ENCODE results near the gene HTR3B. TPM values are rescaled to one million over a fixed set of nuclear protein-coding genes. Genes with fewer than 3 reads are reported as not detected.
A peak's percentile ranks its signal among the peaks of the same experiment; 100 is the strongest.

Gene HTR3B
- total RNA-seq (2014; rRNA removed; shearing (Covaris generic); ENCODE audit: low replicate concordance), result not detected in 2 replicates

- in situ Hi-C loops (cut with HindIII; ENCODE audit: low pct_unique_long_range_greater_than_20kb, low sequenced_read_pairs), result no loop called here
- no peak for DNase-seq (ENCODE audit: low read depth)
These were observed at the start of gene HTR3B for GRCh38 chr11:113904379-113905101. TSS of gene HTR3B (plus strand) at chr11:113904796. CDS start at chr11:113904934, 138 bp downstream.

GRCh38 chr11:113855803-113856202 lies 48.8 kb upstream of the HTR3B start:
- in situ Hi-C loops (cut with HindIII; ENCODE audit: low pct_unique_long_range_greater_than_20kb, low sequenced_read_pairs), result no loop called here
- no peak for DNase-seq (ENCODE audit: low read depth)

GRCh38 chr11:113856966-113857759 lies 47.4 kb upstream of the HTR3B start:
- in situ Hi-C loops (cut with HindIII; ENCODE audit: low pct_unique_long_range_greater_than_20kb, low sequenced_read_pairs), result no loop called here
- no peak for DNase-seq (ENCODE audit: low read depth)

GRCh38 chr11:113859665-113860064 lies 44.9 kb upstream of the HTR3B start:
- in situ Hi-C loops (cut with HindIII; ENCODE audit: low pct_unique_long_range_greater_than_20kb, low sequenced_read_pairs), result no loop called here
- no peak for DNase-seq (ENCODE audit: low read depth)

GRCh38 chr11:113862435-113862834 lies 42.2 kb upstream of the HTR3B start:
- DNase-seq (ENCODE audit: low read depth), result no peak
- in situ Hi-C loops (cut with HindIII; ENCODE audit: low pct_unique_long_range_greater_than_20kb, low sequenced_read_pairs), result no loop called here

GRCh38 chr11:113864410-113864809 lies 40.2 kb upstream of the HTR3B start:
- no peak for DNase-seq (ENCODE audit: low read depth)
- in situ Hi-C loops (cut with HindIII; ENCODE audit: low pct_unique_long_range_greater_than_20kb, low sequenced_read_pairs), result no loop called here

GRCh38 chr11:113865873-113866272 lies 38.7 kb upstream of the HTR3B start:
- in situ Hi-C loops (cut with HindIII; ENCODE audit: low pct_unique_long_range_greater_than_20kb, low sequenced_read_pairs), result no loop called here
- DNase-seq (ENCODE audit: low read depth), result no peak

GRCh38 chr11:113867843-113868503 lies 36.6 kb upstream of the HTR3B start:
- no peak for DNase-seq (ENCODE audit: low read depth)
- in situ Hi-C loops (cut with HindIII; ENCODE audit: low pct_unique_long_range_greater_than_20kb, low sequenced_read_pairs), result no loop called here

- DNase-seq (ENCODE audit: low read depth), result no peak
- in situ Hi-C loops (cut with HindIII; ENCODE audit: low pct_unique_long_range_greater_than_20kb, low sequenced_read_pairs), result no loop called here
These were observed 33.3 kb upstream of the HTR3B start for GRCh38 chr11:113871336-113871735.

- in situ Hi-C loops (cut with HindIII; ENCODE audit: low pct_unique_long_range_greater_than_20kb, low sequenced_read_pairs), result no loop called here
- DNase-seq (ENCODE audit: low read depth), result no peak
These were observed 31.4 kb upstream of the HTR3B start for GRCh38 chr11:113873236-113873626.

GRCh38 chr11:113874096-113874495 lies 30.5 kb upstream of the HTR3B start:
- in situ Hi-C loops (cut with HindIII; ENCODE audit: low pct_unique_long_range_greater_than_20kb, low sequenced_read_pairs), result no loop called here
- DNase-seq (ENCODE audit: low read depth), result no peak

GRCh38 chr11:113874581-113875233 lies 29.9 kb upstream of the HTR3B start:
- in situ Hi-C loops (cut with HindIII; ENCODE audit: low pct_unique_long_range_greater_than_20kb, low sequenced_read_pairs), result no loop called here
- peak; percentile 4 for DNase-seq (ENCODE audit: low read depth)

- in situ Hi-C loops (cut with HindIII; ENCODE audit: low pct_unique_long_range_greater_than_20kb, low sequenced_read_pairs), result no loop called here
- peak; percentile 81 for DNase-seq (ENCODE audit: low read depth)
These were observed 29.1 kb upstream of the HTR3B start, which contains the start of gene USP28 for GRCh38 chr11:113875234-113876073. TSS of gene USP28 (minus strand) at chr11:113875572. CDS start at chr11:113875501, 71 bp downstream.

- in situ Hi-C loops (cut with HindIII; ENCODE audit: low pct_unique_long_range_greater_than_20kb, low sequenced_read_pairs), result no loop called here
- DNase-seq (ENCODE audit: low read depth), result no peak
These were observed 28.4 kb upstream of the HTR3B start for GRCh38 chr11:113876074-113876797.

- in situ Hi-C loops (cut with HindIII; ENCODE audit: low pct_unique_long_range_greater_than_20kb, low sequenced_read_pairs), result no loop called here
These were observed 27.6 kb upstream of the HTR3B start for GRCh38 chr11:113876798-113877669.

GRCh38 chr11:113877670-113878055 lies 26.9 kb upstream of the HTR3B start:
- no peak for DNase-seq (ENCODE audit: low read depth)
- in situ Hi-C loops (cut with HindIII; ENCODE audit: low pct_unique_long_range_greater_than_20kb, low sequenced_read_pairs), result no loop called here

More at GRCh38 chr11:113876798-113877669, 27.6 kb upstream of the HTR3B start:
- no peak for DNase-seq (ENCODE audit: low read depth)

Data from Caki2 (cell line).